Ascending aorta (tissue), 2 donors: ENCODE measurements around the gene ENDOV. TPM values are rescaled to one million over a fixed set of nuclear protein-coding genes. Genes with fewer than 3 reads are reported as not detected.

Experiments used
- DNase-seq, 2 donors: peaks; one replicate each; pipeline ENCODE4 v3.0.0-alpha.2; 2019; ENCODE audit warnings: low spot score in 2 of 2
- H3K27ac ChIP-seq, 2 donors: fragments of 200-600 bp; sonication (generic); one replicate each; pipeline ENCODE4 v1.5.1; 2016 to 2017; ENCODE audit warnings: mild to moderate bottlenecking in 1 of 2
- H3K27me3 ChIP-seq: fragments of 200-600 bp; sonication (generic); one replicate; pipeline ENCODE4 v1.5.1; 2017
- H3K36me3 ChIP-seq, 2 donors: fragments of 200-600 bp; sonication (generic); one replicate each; pipeline ENCODE4 v1.5.1; 2016
- H3K4me1 ChIP-seq, 2 donors: fragments of 200-600 bp; sonication (generic); one replicate each; pipeline ENCODE4 v1.5.1; 2016 to 2017; ENCODE audit warnings: mild to moderate bottlenecking in 1 of 2
- H3K4me3 ChIP-seq, 2 donors: fragments of 200-600 bp; sonication (generic); one replicate each; pipeline ENCODE4 v1.5.1; 2016 to 2017; ENCODE audit warnings: mild to moderate bottlenecking in 1 of 2
- H3K9me3 ChIP-seq, 2 donors: fragments of 200-600 bp; sonication (generic); one replicate each; pipeline ENCODE4 v1.5.1; 2016
- intact Hi-C: fragments of 100-400 bp; cut with DNase I; formaldehyde crosslinking; loops from one replicate; pipeline ENCODE4 v1.15.1; 2023
- total RNA-seq: library from RNA; depleted of rRNA; stranded (reverse); fragments of >200 nt; gene quantifications from one replicate; pipeline ENCODE4 v1.1.0, GENCODE V29; 2016
- TF ChIP-seq, protein P1 (sequence below), 3 experiments: fragments of 200-600 bp in 2 of 3; fragments of 450-650 bp in 1 of 3; sonication (generic) in 2 of 3; IDR thresholded peaks; one replicate each; pipeline ENCODE4 v1.5.1; 2016 to 2019; ENCODE audit warnings: antibody characterized with exemption in 3 of 3, mild to moderate bottlenecking in 1 of 3, moderate library complexity in 1 of 3

ENDOV gene
- total RNA-seq, 1 donor from 2014 or later: 18.0 TPM

DNA sequence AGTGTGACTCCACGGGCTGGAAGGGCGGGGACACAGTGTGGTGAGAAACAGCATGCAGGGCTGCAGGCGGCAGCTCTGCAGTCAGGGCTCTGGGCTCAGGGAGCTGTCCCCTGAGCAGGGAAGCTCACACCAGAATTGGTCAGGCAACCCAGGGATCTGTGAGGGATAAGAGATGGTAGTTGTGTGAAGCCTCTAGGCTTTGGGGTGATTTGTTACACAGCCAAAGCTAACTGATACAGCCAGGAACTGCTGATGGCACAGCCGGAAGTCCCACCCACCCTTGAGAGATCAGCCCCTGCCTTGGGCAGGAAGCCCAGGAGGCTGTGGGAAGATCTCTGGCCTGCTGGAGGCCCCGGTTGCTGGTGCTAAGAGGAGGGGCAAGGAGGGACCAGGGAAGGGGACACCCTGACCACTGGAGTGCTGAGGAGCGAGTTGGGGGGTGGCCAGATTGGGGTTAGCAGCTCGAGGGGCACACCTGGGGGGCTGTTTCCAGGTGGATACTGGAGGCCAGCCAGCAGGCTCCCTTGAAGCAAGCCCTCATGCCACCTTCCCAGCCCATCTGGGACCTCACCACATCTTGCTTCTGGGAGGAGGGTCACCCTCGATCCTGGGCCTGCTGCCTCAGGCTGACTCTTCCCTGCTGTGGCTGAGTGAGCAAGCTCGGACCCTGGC, 36.3 kb downstream of the ENDOV start:
- TF ChIP-seq, protein P1, sequence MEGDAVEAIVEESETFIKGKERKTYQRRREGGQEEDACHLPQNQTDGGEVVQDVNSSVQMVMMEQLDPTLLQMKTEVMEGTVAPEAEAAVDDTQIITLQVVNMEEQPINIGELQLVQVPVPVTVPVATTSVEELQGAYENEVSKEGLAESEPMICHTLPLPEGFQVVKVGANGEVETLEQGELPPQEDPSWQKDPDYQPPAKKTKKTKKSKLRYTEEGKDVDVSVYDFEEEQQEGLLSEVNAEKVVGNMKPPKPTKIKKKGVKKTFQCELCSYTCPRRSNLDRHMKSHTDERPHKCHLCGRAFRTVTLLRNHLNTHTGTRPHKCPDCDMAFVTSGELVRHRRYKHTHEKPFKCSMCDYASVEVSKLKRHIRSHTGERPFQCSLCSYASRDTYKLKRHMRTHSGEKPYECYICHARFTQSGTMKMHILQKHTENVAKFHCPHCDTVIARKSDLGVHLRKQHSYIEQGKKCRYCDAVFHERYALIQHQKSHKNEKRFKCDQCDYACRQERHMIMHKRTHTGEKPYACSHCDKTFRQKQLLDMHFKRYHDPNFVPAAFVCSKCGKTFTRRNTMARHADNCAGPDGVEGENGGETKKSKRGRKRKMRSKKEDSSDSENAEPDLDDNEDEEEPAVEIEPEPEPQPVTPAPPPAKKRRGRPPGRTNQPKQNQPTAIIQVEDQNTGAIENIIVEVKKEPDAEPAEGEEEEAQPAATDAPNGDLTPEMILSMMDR (IDR thresholded peaks at IDR 0.05): no peak
- Histone ChIP-seq H3K4me1 (peaks cover 4 to 25% of the 10 kb centered on the region in 2 donors), H3K36me3 (no peaks in the 10 kb centered on the region), H3K27me3 (no peaks in the 10 kb centered on the region), H3K27ac (no peak overlapping the region), H3K9me3 (no peaks in the 10 kb centered on the region), H3K4me3 (no peak overlapping the region)
- intact Hi-C loops: no loop called here
- no peak for DNase-seq

DNA sequence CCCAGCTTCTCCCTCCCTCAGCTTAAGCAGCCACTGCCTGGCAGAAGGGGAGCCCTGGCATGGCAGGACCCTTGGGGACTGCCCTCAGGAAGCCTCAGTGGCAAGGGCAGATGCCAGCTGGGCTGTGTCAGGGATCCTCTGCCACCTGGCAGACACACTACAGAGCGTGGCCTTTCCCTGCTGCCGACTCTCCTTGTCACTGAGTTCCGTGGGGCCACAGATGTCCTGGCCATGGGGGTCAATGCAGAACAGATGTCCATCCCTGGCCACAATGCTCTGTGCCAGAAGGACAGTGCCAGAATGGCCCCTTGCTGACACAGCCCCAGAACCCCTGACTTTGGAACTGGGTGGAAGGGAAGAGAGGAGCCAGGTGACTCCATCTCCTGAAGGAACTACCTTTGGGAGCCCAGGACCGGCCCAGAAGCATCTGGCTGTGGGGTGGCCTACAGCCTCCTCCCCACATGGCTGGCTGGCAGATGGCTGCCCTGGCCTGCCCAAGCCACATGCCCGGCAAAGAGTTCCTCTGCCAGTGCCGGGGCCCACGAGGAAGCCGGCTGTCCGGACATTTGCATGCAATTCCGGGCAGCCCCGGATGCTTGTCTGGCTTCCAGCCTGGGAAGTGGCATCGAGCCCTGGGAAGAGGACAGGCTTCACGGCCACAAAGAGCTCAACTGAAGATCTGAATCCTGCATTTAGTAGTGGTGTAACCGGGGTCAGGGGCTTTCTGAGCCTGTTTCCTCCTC, 37.4 kb downstream of the ENDOV start:
- intact Hi-C loops: no loop called here
- H3K4me3 ChIP-seq: no peak overlapping the region
- no peaks in the 10 kb centered on the region for H3K27me3 ChIP-seq
- H3K27ac ChIP-seq: no peak overlapping the region
- H3K9me3 ChIP-seq: no peaks in the 10 kb centered on the region
- peaks cover 4 to 18% of the 10 kb centered on the region in 2 donors for H3K4me1 ChIP-seq
- DNase-seq: no peak
- no peaks in the 10 kb centered on the region for H3K36me3 ChIP-seq
- TF ChIP-seq, protein P1 (IDR thresholded peaks at IDR 0.05): no peak

DNA sequence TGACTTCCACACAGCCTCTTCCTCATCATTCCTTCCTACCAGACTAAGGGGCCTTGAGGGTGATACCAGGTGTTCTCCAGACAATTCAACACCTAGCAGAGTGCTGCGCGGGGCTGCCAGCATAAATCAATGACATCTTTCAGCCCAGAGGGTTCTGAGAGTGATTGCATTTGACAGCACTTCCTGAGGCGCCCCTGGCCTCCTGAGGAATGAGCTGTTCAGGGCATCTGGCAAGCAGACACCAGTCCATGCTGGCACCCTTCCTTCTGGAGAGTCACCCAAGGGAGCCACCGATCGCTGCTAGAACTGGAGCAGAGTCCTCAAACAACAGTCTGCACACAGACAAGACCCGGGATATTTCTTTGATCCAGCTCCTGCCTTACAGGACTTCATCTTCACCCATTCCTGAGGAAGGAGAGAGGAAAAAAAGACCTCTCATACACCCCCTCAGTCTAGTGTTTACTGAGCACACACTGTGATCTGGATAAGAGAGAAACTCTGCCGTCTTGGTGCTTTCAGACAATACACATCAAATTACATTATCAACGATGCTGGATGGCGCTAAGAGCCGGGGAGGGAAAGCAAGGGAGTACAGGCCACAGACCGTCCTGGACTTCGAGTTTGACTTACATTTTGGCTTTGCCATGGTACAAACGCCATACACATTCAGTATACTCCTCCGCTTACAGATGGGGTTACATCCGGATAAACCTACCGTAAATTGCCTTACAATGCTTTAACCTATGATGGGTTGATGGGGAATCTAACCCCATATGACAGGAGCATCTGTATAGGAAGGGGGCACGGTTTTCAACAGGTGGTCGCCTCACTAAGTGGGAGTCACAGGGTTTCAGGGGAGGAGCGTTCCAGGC, 38.4 kb downstream of the ENDOV start:
- intact Hi-C loops: no loop called here
- Histone ChIP-seq H3K27ac (peak overlapping the region in 1 of 2 donors; percentile 100), H3K4me1 (peaks cover 4 to 18% of the 10 kb centered on the region in 2 donors), H3K4me3 (peak overlapping the region; percentile 71 to 84), H3K27me3 (no peaks in the 10 kb centered on the region), H3K9me3 (no peaks in the 10 kb centered on the region), H3K36me3 (no peaks in the 10 kb centered on the region)
- TF ChIP-seq, protein P1 (IDR thresholded peaks at IDR 0.05): no peak
- DNase-seq: no peak

DNA sequence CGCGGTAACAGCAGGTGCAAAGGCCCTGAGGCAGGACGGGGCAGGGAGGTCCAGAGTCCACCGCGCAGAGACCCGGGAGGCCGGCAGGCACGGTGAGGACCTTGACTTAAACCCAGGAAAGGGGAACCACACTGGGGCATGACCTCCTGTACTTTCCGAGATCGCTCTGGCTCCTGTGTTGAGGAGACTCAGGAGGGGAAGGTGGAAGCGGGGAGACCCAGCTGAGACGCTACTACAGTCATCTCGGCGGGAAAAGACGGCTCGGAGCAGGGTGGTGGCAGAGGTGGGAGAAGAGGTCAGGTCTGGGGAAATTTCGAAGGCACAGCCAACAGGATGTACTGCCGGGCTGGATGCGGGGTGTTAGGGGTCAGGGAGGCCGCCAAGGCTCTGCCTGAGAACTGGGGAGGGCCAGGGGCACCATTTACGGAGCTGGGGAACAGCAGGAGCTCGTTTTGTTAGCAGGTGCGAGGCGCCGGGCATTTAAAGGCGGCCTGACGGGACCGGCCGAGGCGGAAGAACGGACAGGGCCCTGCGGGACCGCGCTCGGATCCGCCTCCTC, 39.1 kb downstream of the ENDOV start:
- Histone ChIP-seq H3K9me3 (no peaks in the 10 kb centered on the region), H3K36me3 (no peaks in the 10 kb centered on the region), H3K27ac (peak overlapping the region; percentile 96 to 100), H3K27me3 (no peaks in the 10 kb centered on the region), H3K4me1 (peaks cover 4 to 18% of the 10 kb centered on the region in 2 donors), H3K4me3 (peak overlapping the region; percentile 71 to 84)
- no peak for DNase-seq
- TF ChIP-seq, protein P1 (IDR thresholded peaks at IDR 0.05): no peak
- intact Hi-C loops: loop anchor here (1.0 kb wide), 1 partner anchor 39 kb away; the partner anchor contains the start of gene ENDOV
